ENCODE results near the gene DLX2.

The DLX2 gene

GRCh38 chr2:172107690-172108586 is 5.2 kb upstream of the DLX2 start:
- no peak for DNase-seq (ENCODE audit: low read depth in 2 of 2)

- no peak for DNase-seq (ENCODE audit: low read depth in 2 of 2)
Measured at GRCh38 chr2:172106108-172106961, 3.6 kb upstream of the DLX2 start.

DNA sequence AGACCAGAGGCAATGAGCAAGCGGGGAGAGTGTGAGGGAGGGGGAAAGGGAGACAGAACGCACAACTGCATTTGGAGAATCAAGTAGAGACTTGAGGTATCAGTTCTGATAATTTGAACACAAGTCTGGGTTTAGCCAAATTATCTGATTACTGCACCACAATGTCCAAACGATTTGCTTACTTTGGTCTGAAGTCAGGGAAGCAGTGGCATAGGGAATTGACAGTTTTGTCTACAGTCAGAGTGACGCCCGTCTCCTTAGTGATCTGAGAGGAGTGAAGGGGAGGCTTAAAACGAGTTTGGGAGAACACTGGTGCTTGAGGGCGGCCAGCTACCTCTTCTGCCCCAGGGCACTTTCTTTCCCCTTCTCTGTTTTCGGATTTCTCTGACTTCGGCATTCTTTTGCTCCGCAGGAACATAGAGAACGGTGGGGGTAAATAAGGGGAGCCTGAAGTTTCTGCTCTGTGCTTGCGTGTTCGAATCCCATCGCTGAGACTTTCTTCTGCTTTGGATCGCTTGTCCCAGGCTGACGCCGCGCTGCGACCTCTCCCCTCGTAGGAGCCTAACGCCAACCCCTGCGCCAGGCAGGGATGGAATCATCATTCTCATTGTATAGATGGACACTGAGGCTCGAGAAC is 2.9 kb upstream of the DLX2 start:
- DNase-seq (ENCODE audit: low read depth in 2 of 2): no peak

GRCh38 chr2:172103471-172104272 is 972 bp upstream of the DLX2 start:
- peak; percentile 57 to 69 for DNase-seq (ENCODE audit: low read depth in 2 of 2)

- no peak for DNase-seq (ENCODE audit: low read depth in 2 of 2)
Measured at GRCh38 chr2:172101821-172102390, 794 bp downstream of the DLX2 start.

GRCh38 chr2:172100935-172101820 is 1.5 kb downstream of the DLX2 start:
- no peak for DNase-seq (ENCODE audit: low read depth in 2 of 2)

DNA sequence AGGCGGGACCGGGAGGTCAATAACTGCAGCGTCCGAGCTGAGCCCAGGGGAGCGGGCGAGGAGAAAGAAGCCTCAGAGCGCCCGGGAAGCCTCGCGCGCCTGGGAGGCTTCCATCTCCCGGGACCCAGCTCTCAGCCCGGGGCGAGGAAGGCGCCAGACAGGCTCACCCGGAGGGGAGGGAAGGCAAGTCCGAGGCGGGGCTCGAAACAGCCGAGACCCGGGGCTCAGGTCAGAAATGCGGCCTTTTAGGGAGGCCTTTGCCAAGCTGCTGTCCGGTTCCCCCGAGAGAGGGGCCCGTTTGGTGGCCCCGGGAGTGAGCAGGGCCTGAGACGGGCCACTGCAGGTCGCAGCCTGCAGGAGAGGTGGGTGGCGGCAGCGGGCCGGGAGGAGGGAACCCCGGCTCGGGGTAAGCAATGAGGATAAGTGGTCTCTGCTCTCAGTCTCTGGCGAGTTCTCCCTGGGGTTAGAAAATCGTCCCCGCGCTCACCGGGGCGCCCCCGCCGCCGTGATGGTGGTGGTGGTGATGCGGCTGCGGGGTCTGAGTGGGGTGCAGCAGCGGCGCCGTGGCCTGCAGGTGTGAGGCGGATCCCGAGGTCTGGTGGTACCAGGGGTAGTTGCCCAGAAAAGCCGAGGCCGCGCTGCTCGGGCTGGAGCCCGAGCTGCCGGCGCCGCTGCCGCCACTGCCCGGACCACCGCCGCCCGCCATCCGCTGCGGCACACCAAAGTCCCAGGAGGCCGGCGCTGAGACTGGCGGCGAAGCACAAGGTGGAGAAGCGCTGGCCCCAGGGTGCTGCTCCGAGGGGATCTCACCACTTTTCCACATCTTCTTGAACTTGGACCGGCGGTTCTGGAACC is 2.4 kb downstream of the DLX2 start:
- DNase-seq (ENCODE audit: low read depth in 2 of 2): no peak

DNA sequence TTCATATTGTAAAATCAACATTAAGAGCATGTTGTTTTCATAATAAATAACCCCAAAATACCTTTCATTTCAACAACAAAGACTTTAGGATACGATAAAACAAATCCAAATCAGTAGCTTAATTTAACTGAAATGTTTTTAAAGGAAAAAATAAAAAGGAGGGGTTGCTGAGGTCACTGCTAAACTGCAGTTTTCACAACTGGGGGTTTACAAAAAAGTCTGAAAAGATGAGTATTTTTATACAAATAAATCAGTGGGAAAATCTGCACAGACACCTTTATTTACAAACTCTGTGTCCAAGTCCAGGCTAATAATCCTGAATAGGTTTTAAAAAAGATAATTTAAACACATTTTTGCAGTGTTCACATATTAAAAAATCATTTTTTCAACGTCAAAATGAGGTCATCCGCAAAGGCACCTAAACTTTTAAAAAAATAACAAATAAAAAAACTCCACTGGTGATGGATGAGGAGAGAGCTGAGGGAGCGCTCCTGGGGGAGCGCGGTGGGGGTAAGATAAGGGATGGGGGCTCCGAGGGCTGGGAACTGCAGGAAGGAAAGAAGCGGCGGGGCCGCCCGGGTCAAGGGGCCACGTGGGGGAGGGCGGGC is 3.1 kb downstream of the DLX2 start:
- DNase-seq (ENCODE audit: low read depth in 2 of 2): no peak

GRCh38 chr2:172098650-172099471 is 3.8 kb downstream of the DLX2 start:
- DNase-seq (ENCODE audit: low read depth in 2 of 2): no peak

- no peak for DNase-seq (ENCODE audit: low read depth in 2 of 2)
Measured at GRCh38 chr2:172098287-172098649, 4.4 kb downstream of the DLX2 start.

DNA sequence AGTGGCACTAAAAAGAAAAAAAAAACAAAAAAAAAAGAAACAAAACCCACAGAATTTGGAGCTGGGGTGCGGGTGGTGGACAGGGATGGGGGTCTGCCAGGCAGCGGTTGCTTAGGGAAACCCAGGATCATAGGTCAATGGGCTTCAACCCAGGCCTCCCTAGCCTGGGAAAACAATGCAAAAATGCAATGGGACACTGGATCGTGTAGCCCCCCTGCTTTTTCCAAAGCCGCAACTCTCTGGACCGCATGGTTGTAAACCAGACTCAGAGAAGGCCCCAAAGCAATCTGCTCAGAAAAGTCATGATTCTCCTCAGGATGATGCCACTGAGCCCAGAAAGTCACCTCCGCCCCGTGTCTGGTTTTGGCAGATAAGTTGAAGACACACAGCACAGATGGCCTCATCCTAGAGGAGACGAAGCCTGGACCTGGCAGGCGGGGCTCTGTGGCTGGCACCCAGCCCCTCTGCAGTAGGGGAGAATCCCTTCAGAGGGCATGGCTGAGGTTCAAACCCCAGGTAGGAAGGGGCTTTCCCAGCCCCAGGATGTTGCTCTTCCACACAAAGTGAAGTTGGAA is 5.1 kb downstream of the DLX2 start:
- no peak for DNase-seq (ENCODE audit: low read depth in 2 of 2)

GRCh38 chr2:172096626-172097547 is 5.8 kb downstream of the DLX2 start:
- DNase-seq (ENCODE audit: low read depth in 2 of 2): no peak

DNA sequence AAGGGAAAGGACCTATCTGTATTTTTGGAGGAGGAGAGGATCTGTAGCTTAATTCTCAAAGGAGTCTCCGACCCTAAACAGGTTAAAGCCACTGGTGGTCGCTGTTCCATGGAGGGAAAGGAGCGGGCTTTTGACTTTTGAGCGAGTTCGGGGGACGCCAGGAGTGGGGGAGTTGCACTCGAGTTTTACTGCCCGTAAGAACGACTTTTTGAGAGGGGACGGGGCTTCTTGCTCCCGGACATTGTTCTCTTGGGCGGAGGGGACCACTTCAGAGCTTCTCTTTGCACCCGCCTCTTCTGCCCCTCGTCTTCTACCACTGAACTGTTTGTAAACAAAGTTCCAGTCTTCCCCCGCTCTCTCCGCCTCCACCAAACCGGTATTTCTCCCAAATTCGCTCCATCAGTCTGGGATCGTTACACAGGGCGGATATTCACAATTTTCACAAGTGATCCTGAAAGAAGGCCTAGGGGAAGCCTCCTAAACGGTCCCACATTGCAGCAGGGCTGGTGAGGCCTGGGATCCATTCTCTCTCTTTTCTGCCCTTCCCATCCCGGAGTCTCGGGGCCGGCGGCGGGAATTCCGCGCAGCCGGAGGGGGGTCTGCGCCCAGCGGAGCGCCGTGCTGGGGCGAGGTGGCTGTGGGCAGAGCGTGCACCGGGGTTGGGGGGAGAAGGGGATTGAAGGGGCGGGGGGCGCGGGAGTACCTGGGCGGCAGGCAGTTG is 6.6 kb downstream of the DLX2 start:
- DNase-seq (ENCODE audit: low read depth in 2 of 2): no peak

- peak in 1 of 2 donors; percentile 38 for DNase-seq (ENCODE audit: low read depth in 2 of 2)
Measured at GRCh38 chr2:172095146-172095904, 7.4 kb downstream of the DLX2 start.

All from activated CD4-positive, alpha-beta T cell treated with anti-CD3 and anti-CD28 coated beads for 24 hours (primary cell).